GM23248 (cell line): Measurements from ENCODE around the gene KCNIP1. TPM values are rescaled to one million over a fixed set of nuclear protein-coding genes. Genes with fewer than 3 reads are reported as not detected.

Source experiments
- DNase-seq: peaks from one replicate; pipeline ENCODE4 v3.0.0-alpha.2; 2015
- H2AFZ ChIP-seq: fragments of 200-600 bp; sonication (generic); 2 replicates; pipeline ENCODE4 v1.6.1; 2016; ENCODE audit warnings: antibody characterized with exemption
- H3F3A ChIP-seq: fragments of 200-600 bp; sonication (generic); 2 replicates; pipeline ENCODE4 v1.6.1; 2016; ENCODE audit warnings: mild to moderate bottlenecking, antibody characterized with exemption, mixed run types; ENCODE audit not compliant: insufficient read depth
- H3K27ac ChIP-seq: fragments of 200-600 bp; sonication (generic); 2 replicates; pipeline ENCODE4 v1.5.1; 2016; ENCODE audit warnings: mild to moderate bottlenecking
- H3K27me3 ChIP-seq: fragments of 200-600 bp; sonication (generic); replicated peaks from 2 replicates; pipeline ENCODE4 v1.6.1; 2016; ENCODE audit warnings: mild to moderate bottlenecking; ENCODE audit not compliant: insufficient read depth
- H3K36me3 ChIP-seq: fragments of 200-600 bp; sonication (generic); 2 replicates; pipeline ENCODE4 v1.6.1; 2016; ENCODE audit warnings: low read depth, mild to moderate bottlenecking
- H3K4me1 ChIP-seq: fragments of 200-600 bp; sonication (generic); 2 replicates; pipeline ENCODE4 v1.6.1; 2016; ENCODE audit warnings: mild to moderate bottlenecking; ENCODE audit not compliant: insufficient read depth
- H3K4me2 ChIP-seq: fragments of 200-600 bp; sonication (generic); one replicate; pipeline ENCODE4 v1.6.1; 2016; ENCODE audit warnings: mild to moderate bottlenecking; ENCODE audit not compliant: unreplicated experiment
- H3K4me3 ChIP-seq: fragments of 200-600 bp; sonication (generic); 2 replicates; pipeline ENCODE4 v1.5.1; 2016; ENCODE audit warnings: mild to moderate bottlenecking
- H3K79me2 ChIP-seq: fragments of 200-600 bp; sonication (generic); 2 replicates; pipeline ENCODE4 v1.6.1; 2016; ENCODE audit warnings: mild to moderate bottlenecking; ENCODE audit not compliant: insufficient read depth
- H3K9ac ChIP-seq: fragments of 200-600 bp; sonication (generic); 2 replicates; pipeline ENCODE4 v1.6.1; 2016; ENCODE audit warnings: mild to moderate bottlenecking
- H3K9me2 ChIP-seq: fragments of 200-600 bp; sonication (generic); 2 replicates; pipeline ENCODE4 v1.6.1; 2016; ENCODE audit warnings: mixed run types, mild to moderate bottlenecking, moderate library complexity; ENCODE audit not compliant: insufficient read depth
- H3K9me3 ChIP-seq: fragments of 200-600 bp; sonication (generic); one replicate; pipeline ENCODE4 v1.6.1; 2017; ENCODE audit warnings: low read depth
- H4K20me1 ChIP-seq: fragments of 200-600 bp; sonication (generic); 2 replicates; pipeline ENCODE4 v1.6.0; 2016; ENCODE audit not compliant: insufficient read depth
- EZH2 ChIP-seq: fragments of 200-600 bp; sonication (generic); IDR thresholded peaks from 2 replicates; pipeline ENCODE4 v1.6.1; 2018; ENCODE audit warnings: antibody characterized with exemption, mild to moderate bottlenecking; ENCODE audit not compliant: insufficient read depth, poor library complexity, severe bottlenecking
- EZH2phosphoT487 ChIP-seq: fragments of 200-600 bp; sonication (generic); IDR thresholded peaks from 2 replicates; pipeline ENCODE4 v1.6.1; 2018; ENCODE audit warnings: antibody characterized with exemption, moderate library complexity, mild to moderate bottlenecking, low read depth; ENCODE audit not compliant: insufficient read depth
- WGBS, 2 experiments: methylation state at CpG; one replicate each; pipeline ENCODE4 v1.1.6; 2015 to 2017; ENCODE audit warnings: low lambda C conversion rate in 2 of 2, low coverage in 1 of 2; ENCODE audit errors: missing lambda C conversion rate in 2 of 2; 5-methylcytosine and 5-hydroxymethylcytosine counted together
- in situ Hi-C: fragments of 300-500 bp; cut with MboI; formaldehyde crosslinking; loops from 2 replicates; pipeline ENCODE4 v1.15.0; 2020
- polyA plus RNA-seq: library from polyadenylated mRNA; unstranded; fragments of >200 nt; fragmentation: Nextera tagmentation; extraction: Ambion mirVana; gene quantifications from 2 replicates; pipeline ENCODE4 v1.2.1, GENCODE V29; 2016
- total RNA-seq: library from RNA; depleted of rRNA; stranded (reverse); fragments of >200 nt; shearing (Covaris generic); gene quantifications from 2 replicates; pipeline ENCODE4 v1.2.3, GENCODE V29; 2014

The KCNIP1 gene
- total and polyA plus RNA-seq, 2 experiments from 2014 or later = not detected

- Histone ChIP-seq H3K27me3 (peaks cover 20% of the 10 kb centered on the region), H2AFZ (no peak overlapping the region), H3F3A (no peaks in the 10 kb centered on the region), H3K9me2 (no peaks in the 10 kb centered on the region), H3K9me3 (no peaks in the 10 kb centered on the region), H4K20me1 (no peaks in the 10 kb centered on the region), H3K27ac (no peak overlapping the region), H3K4me1 (no peaks in the 10 kb centered on the region), H3K9ac (no peak overlapping the region), H3K79me2 (no peaks in the 10 kb centered on the region), H3K4me2 (no peak overlapping the region), H3K4me3 (no peak overlapping the region), H3K36me3 (no peaks in the 10 kb centered on the region)
- TF ChIP-seq EZH2 (no peak), EZH2phosphoT487 (no peak)
- no peak for DNase-seq
- in situ Hi-C loops = no loop called here
- 9 to 11% methylated on average over 4 of the region's 4 CpGs for WGBS, 2 experiments
Measured at GRCh38 chr5:170716396-170716795, 212.6 kb downstream of the KCNIP1 start.

GRCh38 chr5:170719551-170719950 lies 215.7 kb downstream of the KCNIP1 start:
- DNase-seq = no peak
- H3K27ac ChIP-seq = no peak overlapping the region
- no peaks in the 10 kb centered on the region for H3K36me3 ChIP-seq
- H3K4me1 ChIP-seq = no peaks in the 10 kb centered on the region
- H3K27me3 ChIP-seq = peaks cover 20% of the 10 kb centered on the region
- H3K79me2 ChIP-seq = no peaks in the 10 kb centered on the region
- H3F3A ChIP-seq = no peaks in the 10 kb centered on the region
- WGBS, 2 experiments = 6 to 17% methylated on average over 3 of the region's 3 CpGs
- no peak overlapping the region for H2AFZ ChIP-seq
- TF ChIP-seq EZH2 = no peak
- TF ChIP-seq EZH2phosphoT487 = no peak
- no peak overlapping the region for H3K4me2 ChIP-seq
- no peaks in the 10 kb centered on the region for H3K9me3 ChIP-seq
- no peaks in the 10 kb centered on the region for H4K20me1 ChIP-seq
- no peaks in the 10 kb centered on the region for H3K9me2 ChIP-seq
- in situ Hi-C loops = no loop called here
- no peak overlapping the region for H3K9ac ChIP-seq
- no peak overlapping the region for H3K4me3 ChIP-seq

- H3F3A ChIP-seq = no peaks in the 10 kb centered on the region
- no peak overlapping the region for H2AFZ ChIP-seq
- no peak overlapping the region for H3K9ac ChIP-seq
- 43 to 50% methylated on average over 4 of the region's 4 CpGs for WGBS, 2 experiments
- in situ Hi-C loops = no loop called here
- no peaks in the 10 kb centered on the region for H3K9me2 ChIP-seq
- H4K20me1 ChIP-seq = no peaks in the 10 kb centered on the region
- no peaks in the 10 kb centered on the region for H3K9me3 ChIP-seq
- no peak overlapping the region for H3K4me3 ChIP-seq
- no peak for TF ChIP-seq EZH2phosphoT487
- no peak for TF ChIP-seq EZH2
- H3K79me2 ChIP-seq = no peaks in the 10 kb centered on the region
- no peaks in the 10 kb centered on the region for H3K4me1 ChIP-seq
- H3K27me3 ChIP-seq = peaks cover 20% of the 10 kb centered on the region
- no peak overlapping the region for H3K4me2 ChIP-seq
- no peak overlapping the region for H3K27ac ChIP-seq
- no peaks in the 10 kb centered on the region for H3K36me3 ChIP-seq
- no peak for DNase-seq
Measured at GRCh38 chr5:170720179-170720578, 216.4 kb downstream of the KCNIP1 start.

- H3F3A ChIP-seq = no peaks in the 10 kb centered on the region
- H3K9me3 ChIP-seq = no peaks in the 10 kb centered on the region
- H3K9ac ChIP-seq = no peak overlapping the region
- no peak overlapping the region for H3K4me2 ChIP-seq
- no peaks in the 10 kb centered on the region for H3K79me2 ChIP-seq
- TF ChIP-seq EZH2phosphoT487 = no peak
- no peak for TF ChIP-seq EZH2
- H3K27ac ChIP-seq = no peak overlapping the region
- DNase-seq = no peak
- 0% methylated on average over 1 of the region's 1 CpG for WGBS, 2 experiments
- H4K20me1 ChIP-seq = no peaks in the 10 kb centered on the region
- no peaks in the 10 kb centered on the region for H3K36me3 ChIP-seq
- H3K27me3 ChIP-seq = peaks cover 14% of the 10 kb centered on the region
- in situ Hi-C loops = no loop called here
- H2AFZ ChIP-seq = no peak overlapping the region
- H3K4me3 ChIP-seq = no peak overlapping the region
- H3K4me1 ChIP-seq = no peaks in the 10 kb centered on the region
- no peaks in the 10 kb centered on the region for H3K9me2 ChIP-seq
Measured at GRCh38 chr5:170720984-170721383, 217.2 kb downstream of the KCNIP1 start.

- H3K4me2 ChIP-seq = no peak overlapping the region
- H3K79me2 ChIP-seq = no peaks in the 10 kb centered on the region
- no peaks in the 10 kb centered on the region for H3K4me1 ChIP-seq
- no peak for DNase-seq
- no peaks in the 10 kb centered on the region for H3F3A ChIP-seq
- H3K9me3 ChIP-seq = no peaks in the 10 kb centered on the region
- WGBS, 2 experiments = 40 to 49% methylated on average over 6 of the region's 6 CpGs
- H3K27me3 ChIP-seq = peaks cover 7% of the 10 kb centered on the region
- H3K27ac ChIP-seq = no peak overlapping the region
- no peaks in the 10 kb centered on the region for H3K9me2 ChIP-seq
- H3K9ac ChIP-seq = no peak overlapping the region
- H3K4me3 ChIP-seq = no peak overlapping the region
- TF ChIP-seq EZH2phosphoT487 (no peak), EZH2 (no peak)
- in situ Hi-C loops = no loop called here
- no peaks in the 10 kb centered on the region for H3K36me3 ChIP-seq
- H4K20me1 ChIP-seq = no peaks in the 10 kb centered on the region
- no peak overlapping the region for H2AFZ ChIP-seq
Measured at GRCh38 chr5:170721681-170722080, 217.9 kb downstream of the KCNIP1 start.
